ENCODE data around the gene SMIM23.

SMIM23 gene

GRCh38 chr5:171785517-171785916, at the start of gene SMIM23:
TSS of gene SMIM23 (plus strand) at chr5:171785817. CDS start at chr5:171785872, 55 bp downstream.
- DNase-seq (ENCODE audit: low read depth) = no peak

- no peak for DNase-seq (ENCODE audit: low read depth)
Measured at GRCh38 chr5:171736976-171737891, 48.4 kb upstream of the SMIM23 start.

- DNase-seq (ENCODE audit: low read depth) = no peak
Measured at GRCh38 chr5:171738501-171738900, 47.1 kb upstream of the SMIM23 start.

GRCh38 chr5:171739271-171739670, 46.3 kb upstream of the SMIM23 start:
- DNase-seq (ENCODE audit: low read depth) = no peak

GRCh38 chr5:171743436-171744076, 42.1 kb upstream of the SMIM23 start:
- no peak for DNase-seq (ENCODE audit: low read depth)

- DNase-seq (ENCODE audit: low read depth) = no peak
Measured at GRCh38 chr5:171744264-171744663, 41.4 kb upstream of the SMIM23 start.

GRCh38 chr5:171744882-171745281, 40.7 kb upstream of the SMIM23 start:
- DNase-seq (ENCODE audit: low read depth) = no peak

GRCh38 chr5:171745602-171746001, 40.0 kb upstream of the SMIM23 start:
- no peak for DNase-seq (ENCODE audit: low read depth)

- DNase-seq (ENCODE audit: low read depth) = no peak
Measured at GRCh38 chr5:171747061-171747859, 38.4 kb upstream of the SMIM23 start.

GRCh38 chr5:171748720-171749119, 36.9 kb upstream of the SMIM23 start:
- no peak for DNase-seq (ENCODE audit: low read depth)

GRCh38 chr5:171749365-171749764, 36.3 kb upstream of the SMIM23 start:
- DNase-seq (ENCODE audit: low read depth) = no peak

GRCh38 chr5:171750311-171750788, 35.3 kb upstream of the SMIM23 start:
- DNase-seq (ENCODE audit: low read depth) = no peak

- DNase-seq (ENCODE audit: low read depth) = no peak
Measured at GRCh38 chr5:171755354-171755821, 30.2 kb upstream of the SMIM23 start.

- no peak for DNase-seq (ENCODE audit: low read depth)
Measured at GRCh38 chr5:171757853-171758535, 27.6 kb upstream of the SMIM23 start.

GRCh38 chr5:171759777-171760176, 25.8 kb upstream of the SMIM23 start:
- DNase-seq (ENCODE audit: low read depth) = no peak

GRCh38 chr5:171762021-171762608, 23.5 kb upstream of the SMIM23 start:
- DNase-seq (ENCODE audit: low read depth) = no peak

GRCh38 chr5:171762903-171763302, 22.7 kb upstream of the SMIM23 start:
- DNase-seq (ENCODE audit: low read depth) = no peak

GRCh38 chr5:171764265-171764664, 21.4 kb upstream of the SMIM23 start:
- no peak for DNase-seq (ENCODE audit: low read depth)

GRCh38 chr5:171766875-171767274, 18.7 kb upstream of the SMIM23 start:
- DNase-seq (ENCODE audit: low read depth) = no peak

- DNase-seq (ENCODE audit: low read depth) = no peak
Measured at GRCh38 chr5:171770153-171770552, 15.5 kb upstream of the SMIM23 start.

GRCh38 chr5:171771856-171772255, 13.8 kb upstream of the SMIM23 start:
- DNase-seq (ENCODE audit: low read depth) = no peak
